KMS-11 (cell line): ENCODE results near the gene THEMIS.

Source experiments
- H2AFZ ChIP-seq: fragments of 200-600 bp; sonication (generic); 2 replicates; pipeline ENCODE4 v1.6.1; 2016; ENCODE audit warnings: antibody characterized with exemption, mixed run types, low read depth
- H3K27ac ChIP-seq: fragments of 200-600 bp; sonication (generic); 2 replicates; pipeline ENCODE4 v1.6.1; 2016; ENCODE audit warnings: mild to moderate bottlenecking, mixed run types
- H3K27me3 ChIP-seq: fragments of 200-600 bp; sonication (generic); 2 replicates; pipeline ENCODE4 v1.6.1; 2017; ENCODE audit warnings: mild to moderate bottlenecking, low read depth, mixed run types, moderate library complexity; ENCODE audit not compliant: insufficient read depth
- H3K36me3 ChIP-seq: fragments of 200-600 bp; sonication (generic); 2 replicates; pipeline ENCODE4 v1.6.1; 2017; ENCODE audit warnings: mild to moderate bottlenecking, mixed run types; ENCODE audit not compliant: insufficient read depth
- H3K4me1 ChIP-seq: fragments of 200-600 bp; sonication (generic); 2 replicates; pipeline ENCODE4 v1.6.1; 2016; ENCODE audit warnings: mild to moderate bottlenecking, low read depth, mixed run types; ENCODE audit not compliant: poor library complexity, severe bottlenecking
- H3K4me2 ChIP-seq: fragments of 200-600 bp; sonication (generic); 2 replicates; pipeline ENCODE4 v1.7.0; 2016; ENCODE audit warnings: mild to moderate bottlenecking, mixed run types
- H3K4me3 ChIP-seq: fragments of 200-600 bp; sonication (generic); IDR thresholded peaks from 2 replicates; pipeline ENCODE4 v1.6.1; 2017; ENCODE audit warnings: low read depth, low read length, mixed read lengths; ENCODE audit not compliant: insufficient read depth
- H3K79me2 ChIP-seq: fragments of 200-600 bp; sonication (generic); 2 replicates; pipeline ENCODE4 v1.6.1; 2016; ENCODE audit warnings: low read depth, mixed run types; ENCODE audit not compliant: insufficient read depth
- H3K9ac ChIP-seq: fragments of 200-600 bp; sonication (generic); 2 replicates; pipeline ENCODE4 v1.6.1; 2016; ENCODE audit warnings: mild to moderate bottlenecking, mixed run types
- H4K20me1 ChIP-seq: fragments of 200-600 bp; sonication (generic); 2 replicates; pipeline ENCODE4 v1.6.1; 2016; ENCODE audit warnings: mild to moderate bottlenecking, mixed run types; ENCODE audit not compliant: insufficient read depth
- TF ChIP-seq, protein P1 (sequence below): fragments of 200-600 bp; sonication (generic); conservative IDR thresholded peaks from 2 replicates; pipeline ENCODE4 v1.6.1; 2017; ENCODE audit warnings: low read depth, mild to moderate bottlenecking, antibody characterized with exemption, low read length, moderate library complexity, mixed read lengths

THEMIS gene

DNA sequence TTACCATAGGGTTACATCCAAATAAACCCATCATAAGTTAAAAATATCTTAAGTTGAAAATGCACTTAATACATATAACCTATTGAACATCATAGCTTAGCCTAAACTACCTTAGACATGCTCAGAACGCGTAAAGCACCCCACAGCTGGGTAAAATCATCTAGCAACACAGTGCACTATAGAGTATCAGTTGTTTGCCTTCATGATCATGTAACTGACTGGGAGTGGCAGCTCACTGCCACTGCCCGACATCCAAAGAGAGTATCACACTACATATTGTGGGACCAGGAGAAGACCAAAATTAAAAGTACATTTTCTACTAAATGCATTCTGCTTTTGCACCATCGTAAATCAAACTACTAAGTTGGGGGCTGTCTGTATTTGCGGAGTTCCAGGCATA is 31.7 kb downstream of the THEMIS start:
- Histone ChIP-seq H4K20me1 (peaks cover 26% of the 10 kb centered on the region), H3K4me3 (no peak overlapping the region), H2AFZ (no peak overlapping the region), H3K36me3 (no peaks in the 10 kb centered on the region), H3K4me2 (no peak overlapping the region), H3K27ac (no peak overlapping the region), H3K4me1 (peaks cover 61% of the 10 kb centered on the region), H3K9ac (no peak overlapping the region), H3K27me3 (no peaks in the 10 kb centered on the region), H3K79me2 (peaks cover 100% of the 10 kb centered on the region)
- TF ChIP-seq, protein P1, sequence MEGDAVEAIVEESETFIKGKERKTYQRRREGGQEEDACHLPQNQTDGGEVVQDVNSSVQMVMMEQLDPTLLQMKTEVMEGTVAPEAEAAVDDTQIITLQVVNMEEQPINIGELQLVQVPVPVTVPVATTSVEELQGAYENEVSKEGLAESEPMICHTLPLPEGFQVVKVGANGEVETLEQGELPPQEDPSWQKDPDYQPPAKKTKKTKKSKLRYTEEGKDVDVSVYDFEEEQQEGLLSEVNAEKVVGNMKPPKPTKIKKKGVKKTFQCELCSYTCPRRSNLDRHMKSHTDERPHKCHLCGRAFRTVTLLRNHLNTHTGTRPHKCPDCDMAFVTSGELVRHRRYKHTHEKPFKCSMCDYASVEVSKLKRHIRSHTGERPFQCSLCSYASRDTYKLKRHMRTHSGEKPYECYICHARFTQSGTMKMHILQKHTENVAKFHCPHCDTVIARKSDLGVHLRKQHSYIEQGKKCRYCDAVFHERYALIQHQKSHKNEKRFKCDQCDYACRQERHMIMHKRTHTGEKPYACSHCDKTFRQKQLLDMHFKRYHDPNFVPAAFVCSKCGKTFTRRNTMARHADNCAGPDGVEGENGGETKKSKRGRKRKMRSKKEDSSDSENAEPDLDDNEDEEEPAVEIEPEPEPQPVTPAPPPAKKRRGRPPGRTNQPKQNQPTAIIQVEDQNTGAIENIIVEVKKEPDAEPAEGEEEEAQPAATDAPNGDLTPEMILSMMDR, result no peak

DNA sequence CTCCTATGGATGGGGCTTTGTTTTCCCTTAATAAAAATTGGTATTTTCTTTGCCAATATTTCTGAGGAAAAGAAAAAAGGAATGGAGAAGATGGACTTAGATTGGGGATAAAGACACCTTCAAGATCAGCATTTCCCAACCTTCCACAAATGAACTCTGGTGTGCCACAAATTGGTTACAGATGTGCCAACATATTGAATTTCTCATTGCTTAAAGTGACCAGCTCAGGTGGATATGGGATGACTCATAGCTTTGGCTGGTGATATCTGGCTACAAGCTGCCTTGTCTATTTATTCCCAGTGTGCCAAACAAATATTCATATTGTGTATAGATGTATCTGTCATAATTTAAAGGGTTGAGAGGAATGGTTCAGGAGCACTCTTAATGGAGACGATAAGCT is 32.5 kb downstream of the THEMIS start:
- H3K4me1 ChIP-seq, result peaks cover 65% of the 10 kb centered on the region
- H3K27me3 ChIP-seq, result no peaks in the 10 kb centered on the region
- H4K20me1 ChIP-seq, result peaks cover 32% of the 10 kb centered on the region
- H2AFZ ChIP-seq, result no peak overlapping the region
- no peak overlapping the region for H3K4me3 ChIP-seq
- TF ChIP-seq, protein P1, result no peak
- H3K9ac ChIP-seq, result no peak overlapping the region
- H3K79me2 ChIP-seq, result peaks cover 100% of the 10 kb centered on the region
- no peak overlapping the region for H3K27ac ChIP-seq
- H3K4me2 ChIP-seq, result no peak overlapping the region
- no peaks in the 10 kb centered on the region for H3K36me3 ChIP-seq

DNA sequence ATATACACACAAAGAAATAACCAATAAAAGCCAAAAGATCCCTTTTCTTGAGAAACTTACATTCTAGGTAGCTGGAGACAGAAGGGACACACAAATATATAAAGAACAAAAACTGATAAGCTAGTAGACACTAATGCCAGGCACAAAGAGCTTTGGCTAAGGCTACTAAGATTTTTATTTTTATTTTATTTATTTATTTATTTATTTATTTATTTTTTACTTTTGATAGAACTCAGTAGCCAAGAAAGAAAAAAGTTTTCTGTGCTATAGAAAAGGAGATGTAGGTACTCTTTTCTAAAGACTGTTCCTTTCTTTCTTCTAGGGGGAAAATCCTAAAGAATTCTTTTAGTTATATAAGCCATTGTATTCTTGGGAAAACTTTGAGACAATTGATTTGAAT is 34.1 kb downstream of the THEMIS start:
- no peak overlapping the region for H3K27ac ChIP-seq
- no peak overlapping the region for H3K4me2 ChIP-seq
- peaks cover 31% of the 10 kb centered on the region for H4K20me1 ChIP-seq
- TF ChIP-seq, protein P1, result no peak
- no peak overlapping the region for H3K9ac ChIP-seq
- H3K36me3 ChIP-seq, result no peaks in the 10 kb centered on the region
- no peaks in the 10 kb centered on the region for H3K27me3 ChIP-seq
- peaks cover 61% of the 10 kb centered on the region for H3K4me1 ChIP-seq
- no peak overlapping the region for H3K4me3 ChIP-seq
- no peak overlapping the region for H2AFZ ChIP-seq
- peaks cover 100% of the 10 kb centered on the region for H3K79me2 ChIP-seq

DNA sequence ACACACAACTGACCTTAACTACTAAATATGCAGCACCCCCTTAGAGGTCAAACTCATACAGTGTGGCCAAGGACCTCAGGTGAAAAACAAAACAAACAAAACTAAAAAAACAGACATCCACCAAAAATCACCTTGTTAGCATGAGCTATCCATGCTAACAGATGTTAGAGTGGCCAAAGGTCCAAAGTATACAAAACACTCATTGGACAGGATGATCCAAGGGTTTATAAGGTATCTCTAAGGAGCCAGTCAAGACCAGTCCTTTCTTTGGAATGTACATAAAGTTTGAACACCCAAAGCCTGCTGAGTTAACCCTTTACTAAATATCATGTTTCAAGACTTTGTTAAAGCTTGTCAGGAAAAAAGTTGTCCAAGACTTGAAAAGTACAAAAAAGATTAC is 35.8 kb downstream of the THEMIS start:
- peaks cover 100% of the 10 kb centered on the region for H3K79me2 ChIP-seq
- no peaks in the 10 kb centered on the region for H3K27me3 ChIP-seq
- no peak overlapping the region for H3K9ac ChIP-seq
- H3K4me3 ChIP-seq, result no peak overlapping the region
- no peaks in the 10 kb centered on the region for H3K36me3 ChIP-seq
- H3K4me2 ChIP-seq, result no peak overlapping the region
- H3K4me1 ChIP-seq, result peaks cover 56% of the 10 kb centered on the region
- no peak overlapping the region for H3K27ac ChIP-seq
- TF ChIP-seq, protein P1, result no peak
- peaks cover 22% of the 10 kb centered on the region for H4K20me1 ChIP-seq
- no peak overlapping the region for H2AFZ ChIP-seq

DNA sequence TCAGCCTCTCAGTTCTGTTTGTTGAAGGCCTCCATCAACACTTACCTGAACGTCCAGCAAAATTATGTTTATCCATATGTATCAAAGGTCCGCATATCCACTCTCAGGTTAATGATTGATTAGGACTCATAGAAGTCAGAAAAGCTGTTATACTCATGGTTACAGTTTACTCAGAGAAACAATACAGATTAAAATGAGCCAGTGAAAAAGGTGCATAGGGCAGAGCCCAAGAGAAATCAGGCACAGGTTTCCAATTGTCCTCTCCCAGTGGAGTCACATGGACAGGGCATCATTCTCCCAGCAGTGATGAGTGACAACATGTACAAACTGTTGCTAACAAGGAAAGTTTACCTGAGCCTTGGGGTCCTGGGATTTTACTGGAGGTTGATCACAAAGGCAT is 36.2 kb downstream of the THEMIS start:
- H3K9ac ChIP-seq, result no peak overlapping the region
- no peak overlapping the region for H2AFZ ChIP-seq
- H3K4me3 ChIP-seq, result no peak overlapping the region
- TF ChIP-seq, protein P1, result no peak
- no peaks in the 10 kb centered on the region for H3K36me3 ChIP-seq
- peaks cover 100% of the 10 kb centered on the region for H3K79me2 ChIP-seq
- no peak overlapping the region for H3K27ac ChIP-seq
- H3K4me1 ChIP-seq, result peaks cover 56% of the 10 kb centered on the region
- no peak overlapping the region for H3K4me2 ChIP-seq
- peaks cover 18% of the 10 kb centered on the region for H4K20me1 ChIP-seq
- H3K27me3 ChIP-seq, result no peaks in the 10 kb centered on the region
